HFF-Myc (cell line): ENCODE data around the gene ARHGAP4.

Experiments used
- DNase-seq: peaks from one replicate; pipeline ENCODE4 v3.0.0-alpha.2; 2011; ENCODE audit warnings: low read depth; ENCODE audit errors: extremely low read depth
- H3K4me3 ChIP-seq: replicated peaks from 2 replicates; pipeline ENCODE4 v1.5.1; 2011; ENCODE audit warnings: low read depth, mild to moderate bottlenecking, control low read depth, low read length
- TF ChIP-seq, protein P1 (sequence below): IDR thresholded peaks from 2 replicates; pipeline ENCODE4 v1.5.1; 2012; ENCODE audit warnings: mild to moderate bottlenecking, low read depth, low read length, control low read depth; ENCODE audit errors: missing control alignments

Gene ARHGAP4

DNA sequence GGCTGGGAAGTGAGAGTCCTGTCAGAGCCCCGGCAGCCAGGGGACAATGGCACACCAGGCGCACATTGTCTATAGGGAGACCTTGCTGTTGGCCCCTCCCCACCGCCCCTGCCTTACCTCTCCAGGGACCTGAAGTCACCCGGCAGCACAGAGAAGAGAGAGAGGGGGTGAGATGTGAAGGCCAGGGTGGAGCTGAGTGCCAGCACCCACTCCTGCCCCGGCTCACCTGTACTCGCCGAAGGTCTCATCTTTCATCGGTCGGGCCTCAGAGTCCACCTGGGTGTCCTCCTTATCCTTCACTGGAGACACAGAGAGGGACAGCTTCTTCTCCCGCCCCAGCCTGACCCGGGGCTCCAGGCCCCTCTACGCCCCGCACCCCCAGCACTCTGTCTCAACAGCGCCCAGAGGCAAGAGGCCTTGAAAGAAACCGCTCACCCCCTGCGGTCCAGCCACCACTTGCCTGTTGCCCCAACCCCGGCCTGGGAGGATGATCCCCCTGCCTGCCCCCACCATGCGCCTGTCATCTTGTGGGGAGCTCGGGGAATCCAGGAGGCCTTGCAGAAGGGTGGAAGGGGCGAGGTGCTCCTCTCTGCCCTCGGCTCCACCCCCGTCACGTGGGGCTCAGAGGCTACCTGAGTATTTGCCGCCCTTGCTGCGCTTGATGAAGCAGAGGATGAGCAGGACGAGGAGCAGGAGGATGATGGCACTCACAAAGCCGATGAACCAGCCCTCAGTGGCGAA is 62.6 kb downstream of the ARHGAP4 start:
- no peak overlapping the region for H3K4me3 ChIP-seq
- DNase-seq: no peak
- TF ChIP-seq, protein P1, sequence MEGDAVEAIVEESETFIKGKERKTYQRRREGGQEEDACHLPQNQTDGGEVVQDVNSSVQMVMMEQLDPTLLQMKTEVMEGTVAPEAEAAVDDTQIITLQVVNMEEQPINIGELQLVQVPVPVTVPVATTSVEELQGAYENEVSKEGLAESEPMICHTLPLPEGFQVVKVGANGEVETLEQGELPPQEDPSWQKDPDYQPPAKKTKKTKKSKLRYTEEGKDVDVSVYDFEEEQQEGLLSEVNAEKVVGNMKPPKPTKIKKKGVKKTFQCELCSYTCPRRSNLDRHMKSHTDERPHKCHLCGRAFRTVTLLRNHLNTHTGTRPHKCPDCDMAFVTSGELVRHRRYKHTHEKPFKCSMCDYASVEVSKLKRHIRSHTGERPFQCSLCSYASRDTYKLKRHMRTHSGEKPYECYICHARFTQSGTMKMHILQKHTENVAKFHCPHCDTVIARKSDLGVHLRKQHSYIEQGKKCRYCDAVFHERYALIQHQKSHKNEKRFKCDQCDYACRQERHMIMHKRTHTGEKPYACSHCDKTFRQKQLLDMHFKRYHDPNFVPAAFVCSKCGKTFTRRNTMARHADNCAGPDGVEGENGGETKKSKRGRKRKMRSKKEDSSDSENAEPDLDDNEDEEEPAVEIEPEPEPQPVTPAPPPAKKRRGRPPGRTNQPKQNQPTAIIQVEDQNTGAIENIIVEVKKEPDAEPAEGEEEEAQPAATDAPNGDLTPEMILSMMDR: no peak

DNA sequence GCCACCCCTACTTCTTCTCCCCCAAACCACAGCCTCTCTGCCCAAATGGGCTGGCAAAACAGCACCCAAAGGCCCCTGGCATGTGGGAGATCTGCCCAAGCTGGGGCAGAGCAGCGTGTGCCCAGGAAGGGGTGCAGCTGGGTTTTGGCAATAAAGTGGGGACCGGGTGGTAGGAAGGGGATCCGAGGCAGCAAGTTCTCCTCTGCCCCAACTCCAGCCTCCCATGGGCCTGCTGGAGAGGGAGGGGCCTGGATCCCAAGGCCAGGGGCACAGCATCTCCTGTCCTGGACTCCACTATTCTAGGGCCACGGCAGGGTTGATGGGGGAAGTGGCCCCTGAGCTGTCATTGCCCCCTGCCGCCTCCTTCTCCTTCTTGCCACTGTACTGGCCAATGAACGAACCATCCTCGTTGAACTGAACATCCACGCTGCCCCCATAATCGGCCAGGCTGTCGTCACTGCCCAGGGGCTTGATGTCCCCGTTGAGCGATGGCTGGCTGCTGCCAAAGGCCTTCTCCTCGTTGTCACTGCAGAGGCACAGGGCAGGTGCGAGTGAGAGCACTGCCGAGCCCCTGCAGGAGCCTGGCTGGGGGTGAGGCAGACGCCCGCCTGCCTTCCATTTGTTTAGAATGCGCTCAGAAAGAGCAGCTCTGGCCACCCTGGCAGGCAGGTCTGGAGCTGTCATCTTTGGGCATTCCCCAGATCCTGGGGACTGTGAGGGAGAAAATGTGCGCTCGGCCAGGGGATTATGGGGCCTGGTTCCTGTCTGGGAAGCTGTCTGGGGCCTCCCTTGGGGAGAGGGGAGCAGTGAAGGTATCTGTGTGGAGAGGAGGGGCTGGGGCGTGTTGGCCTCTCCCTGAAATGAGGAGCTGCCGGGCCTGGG is 63.5 kb downstream of the ARHGAP4 start:
- TF ChIP-seq, protein P1: no peak
- H3K4me3 ChIP-seq: no peak overlapping the region
- no peak for DNase-seq

DNA sequence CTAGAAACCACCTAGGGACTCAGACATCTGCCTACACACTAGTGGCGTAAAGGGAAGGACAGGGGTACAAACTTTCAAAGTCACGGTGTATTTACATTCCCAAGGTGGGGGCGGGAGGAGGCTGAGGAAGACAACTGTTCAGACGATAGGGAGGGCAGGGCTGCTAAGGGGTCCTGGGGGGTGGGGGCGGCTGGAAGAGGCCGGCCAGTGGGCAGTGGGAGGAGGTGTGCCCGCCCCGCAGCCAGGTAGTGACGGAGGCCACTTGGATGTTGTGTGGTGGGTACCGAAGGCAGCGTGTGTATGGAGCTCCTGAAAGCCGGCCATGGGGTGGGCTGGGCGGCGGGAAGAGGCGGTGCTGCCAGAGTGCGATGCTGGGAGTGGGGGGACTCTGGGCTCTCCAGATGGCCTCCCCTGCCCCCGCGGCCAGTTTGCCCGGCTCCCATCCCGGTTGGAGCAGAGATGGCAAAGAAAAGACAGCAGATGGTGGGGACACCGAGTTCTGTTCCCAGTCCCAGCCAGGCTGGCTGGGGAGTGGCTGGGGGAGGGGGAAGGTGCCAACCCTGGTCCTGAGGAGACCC is 64.2 kb downstream of the ARHGAP4 start:
- TF ChIP-seq, protein P1: no peak
- DNase-seq: no peak
- no peak overlapping the region for H3K4me3 ChIP-seq

DNA sequence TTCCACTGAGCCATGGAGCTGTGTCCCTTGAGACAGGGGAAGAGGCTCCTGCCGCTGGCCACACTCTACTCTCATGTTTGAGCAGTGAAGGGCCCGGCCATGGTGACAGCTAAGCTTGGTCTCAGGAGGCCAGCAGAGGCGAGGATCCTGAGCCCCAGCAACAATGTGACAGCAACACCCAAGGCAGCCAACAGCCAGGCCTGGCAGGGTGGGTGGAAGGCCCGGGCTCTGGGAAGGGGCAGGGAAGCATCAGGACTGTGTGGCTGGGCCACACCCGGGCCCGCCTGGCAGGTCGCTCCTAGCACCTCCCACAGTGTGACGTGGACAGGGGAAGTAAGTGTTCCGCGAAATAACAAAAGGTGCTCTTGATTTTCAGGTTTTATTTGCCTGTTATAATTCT is 64.9 kb downstream of the ARHGAP4 start:
- no peak for DNase-seq
- H3K4me3 ChIP-seq: no peak overlapping the region
- TF ChIP-seq, protein P1: no peak
